ENCODE results near the gene MBD6. TPM values are rescaled to one million over a fixed set of nuclear protein-coding genes. Genes with fewer than 3 reads are reported as not detected.

Gene MBD6
- total and polyA plus RNA-seq, 2 of the 13 experiments (the other 11 are each of a cell fraction or from before 2014, with no cell fraction given), result 4.1 to 5.9 TPM

GRCh38 chr12:57539134-57539768, 16.6 kb downstream of the MBD6 start (continued):
- no peak for TF ChIP-seq GFI1 (CRISPR knock-in tag; IDR thresholded peaks at IDR 0.05; ENCODE audit: borderline replicate concordance)
- TF ChIP-seq POGZ (CRISPR knock-in tag; IDR thresholded peaks at IDR 0.05), result no peak
- TF ChIP-seq ZNF546 (CRISPR knock-in tag; conservative IDR thresholded peaks at IDR 0.05), result no peak

DNA sequence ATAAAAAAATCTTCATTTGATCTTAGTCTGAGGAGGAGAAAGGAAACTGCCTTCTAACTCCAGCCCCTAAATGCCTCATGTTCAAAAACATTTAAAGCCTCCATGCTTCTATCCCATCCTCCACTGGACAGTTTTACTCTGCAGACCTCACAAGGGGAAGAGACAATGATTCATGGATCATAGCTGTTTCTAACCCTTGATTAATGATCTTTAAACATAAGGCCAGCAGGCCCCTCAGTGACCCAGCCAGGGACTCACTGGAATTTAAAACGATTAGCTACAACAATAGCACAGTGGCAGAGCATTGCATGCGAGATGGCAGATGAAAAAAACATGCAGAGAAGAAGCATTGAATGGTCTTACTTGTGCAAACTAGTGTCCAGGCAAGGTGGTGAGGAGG, 18.4 kb downstream of the MBD6 start:
- DNase-seq (ENCODE audit: low spot score) (no peak), ATAC-seq (no peak), FAIRE-seq (no peak)
- WGBS (ENCODE audit: low lambda C conversion rate), result 67% methylated on average over 2 of the region's 2 CpGs
- H3K79me2 ChIP-seq (ENCODE audit: insufficient read depth, low read length), result peaks cover 13% of the 10 kb centered on the region
- in situ Hi-C loops (cut with HindIII; ENCODE audit: extremely low pct_ligation_motif_present, low pct_unique_long_range_greater_than_20kb) (no loop called here), intact Hi-C loops (cut with micrococcal nuclease; ENCODE audit: unreplicated experiment) (no loop called here)
- no peak overlapping the region for H3K4me2 ChIP-seq (ENCODE audit: low read depth, low read length)
- CTCF ChIA-PET (ENCODE audit: low intra/inter-chr PET ratio, low total read pairs), result no interaction called here
- H3K9me3 ChIP-seq (ENCODE audit: low read length), result no peaks in the 10 kb centered on the region
- peaks cover 14% of the 10 kb centered on the region for H3K4me1 ChIP-seq (ENCODE audit: insufficient read depth, low read length)
- peaks cover 2 to 12% of the 10 kb centered on the region in 2 experiments; a peak in 3 of 5 replicates for H3K36me3 ChIP-seq (replicated peaks in 1 of 2; ENCODE audit: control insufficient read depth in 1 of 2, insufficient read depth in 2 of 2, low read length in 2 of 2)
- TF ChIP-seq MBNL3 (CRISPR knock-in tag; conservative IDR thresholded peaks at IDR 0.05) (no peak), MED1 (CRISPR knock-in tag; IDR thresholded peaks at IDR 0.05) (no peak), ARHGAP35 (CRISPR knock-in tag; IDR thresholded peaks at IDR 0.05; ENCODE audit: borderline replicate concordance) (no peak), CREM (IDR thresholded peaks at IDR 0.05) (no peak), CREM (CRISPR knock-in tag; IDR thresholded peaks at IDR 0.05) (no peak), NR0B2 (CRISPR knock-in tag; IDR thresholded peaks at IDR 0.05) (no peak), EP300 (IDR thresholded peaks at IDR 0.05; ENCODE audit: low read depth in 2 of 2, low read length in 2 of 2) (no peak), EP300 (CRISPR knock-in tag; IDR thresholded peaks at IDR 0.05; ENCODE audit: borderline replicate concordance) (no peak), SRSF1 (optimal IDR thresholded peaks at IDR 0.05; ENCODE audit: low read depth, low read length) (no peak)
- POLR2A ChIA-PET, result interaction anchor here (1.1 kb wide), 1 partner anchor 20 kb away, joined by 3 read pairs; the partner anchor contains the start of gene DDIT3
- no peaks in the 10 kb centered on the region for H3K27me3 ChIP-seq (ENCODE audit: control insufficient read depth in 1 of 2, insufficient read depth in 2 of 2, low read length in 2 of 2)
- no peak overlapping the region for H3K4me3 ChIP-seq (replicated peaks in 1 of 3; ENCODE audit: insufficient read depth in 1 of 3, low read depth in 2 of 3, low read length in 3 of 3)
- H3K27ac ChIP-seq (ENCODE audit: extremely low read length, insufficient read depth, low read length), result no peak overlapping the region
- H3K9ac ChIP-seq (ENCODE audit: insufficient read depth, low read depth, low read length), result no peak overlapping the region
- no peaks in the 10 kb centered on the region for H4K20me1 ChIP-seq (ENCODE audit: insufficient read depth, low read length)
- H2AFZ ChIP-seq (ENCODE audit: low read length), result no peak overlapping the region
- BruUV-seq (replicated peaks), result no TSS peak

All from HepG2 (cell line).